Testis (tissue), 3 donors: ENCODE results near the gene PCDHGA8. TPM values are rescaled to one million over a fixed set of nuclear protein-coding genes. Genes with fewer than 3 reads are reported as not detected.
"Not testable (repeated sequence)": the region's sequence is repeated elsewhere in the genome, so short reads cannot be mapped to it uniquely, and the experiment has no call there.

Experiments
- DNase-seq: peaks from one replicate; pipeline ENCODE4 v3.0.0-alpha.2; 2019
- H3K27ac ChIP-seq, 2 donors: fragments of 200-600 bp; sonication (generic); one replicate each; pipeline ENCODE4 v1.5.1; 2019
- H3K27me3 ChIP-seq: fragments of 200-600 bp; sonication (generic); one replicate; pipeline ENCODE4 v1.5.1; 2019
- H3K36me3 ChIP-seq: fragments of 200-600 bp; sonication (generic); one replicate; pipeline ENCODE4 v1.5.1; 2017; ENCODE audit warnings: low read depth; ENCODE audit errors: missing control alignments
- H3K4me1 ChIP-seq: fragments of 200-600 bp; sonication (generic); one replicate; pipeline ENCODE4 v1.5.1; 2019
- H3K4me3 ChIP-seq, 2 donors: fragments of 200-600 bp; sonication (generic); one replicate each; pipeline ENCODE4 v1.5.1; 2017 to 2019
- H3K9me3 ChIP-seq: fragments of 200-600 bp; sonication (generic); one replicate; pipeline ENCODE4 v1.5.1; 2017
- CTCF ChIP-seq, 3 experiments: fragments of 450-650 bp in 2 of 3; fragments of 200-600 bp in 1 of 3; sonication (generic) in 1 of 3; IDR thresholded peaks; one replicate each; pipeline ENCODE4 v1.5.1; 2016 to 2019; ENCODE audit warnings: antibody characterized with exemption in 3 of 3, mild to moderate bottlenecking in 2 of 3, moderate library complexity in 1 of 3
- POLR2A ChIP-seq: fragments of 450-650 bp; IDR thresholded peaks from one replicate; pipeline ENCODE4 v1.6.1; 2017; ENCODE audit warnings: antibody characterized with exemption, mild to moderate bottlenecking, moderate library complexity
- WGBS, 2 donors: methylation state at CpG; one replicate each; pipeline ENCODE4 v1.1.5; 2018; 5-methylcytosine and 5-hydroxymethylcytosine counted together
- intact Hi-C: fragments of 100-400 bp; cut with DNase I; formaldehyde crosslinking; loops from one replicate; pipeline ENCODE4 v1.15.1; 2023; ENCODE audit warnings: low total_unique reads
- polyA plus RNA-seq: library from polyadenylated mRNA; stranded (reverse); fragments of 350-450 nt; fragmentation: Illumina TruSeq; extraction: RNeasy Lipid Tissue Mini Kit (QIAGEN cat#74804); gene quantifications from one replicate; pipeline ENCODE4 v1.2.3, GENCODE V29; 2014; ENCODE audit warnings: low read depth, low replicate concordance; ENCODE audit not compliant: insufficient read depth
- total RNA-seq, 2 donors: library from RNA; depleted of rRNA; stranded (reverse); fragments of >200 nt; gene quantifications; one replicate each; pipeline ENCODE4 v1.2.3, GENCODE V29; 2016

Gene PCDHGA8
- total and polyA plus RNA-seq, 3 donors from 2014 or later: 0.15 to 8.2 (median 8.2) TPM

GRCh38 chr5:141413540-141414069, 21.2 kb downstream of the PCDHGA8 start:
- H3K4me1 ChIP-seq: no peaks in the 10 kb centered on the region
- no peak for DNase-seq
- 17 to 28% methylated on average over 21 to 25 of the region's 25 CpGs for WGBS, 2 donors
- intact Hi-C loops: no loop called here
- peak overlapping the region in 1 of 2 donors; percentile 36 for H3K4me3 ChIP-seq
- no peak overlapping the region for H3K27ac ChIP-seq
- no peaks in the 10 kb centered on the region for H3K9me3 ChIP-seq
- no peaks in the 10 kb centered on the region for H3K27me3 ChIP-seq
- no peaks in the 10 kb centered on the region for H3K36me3 ChIP-seq
- TF ChIP-seq CTCF (IDR thresholded peaks at IDR 0.05) (no peak), POLR2A (no peak)

GRCh38 chr5:141414548-141415274, 22.3 kb downstream of the PCDHGA8 start:
- DNase-seq, H3K36me3 ChIP-seq, intact Hi-C loops, H3K27ac ChIP-seq, H3K9me3 ChIP-seq, H3K27me3 ChIP-seq, H3K4me1 ChIP-seq, H3K4me3 ChIP-seq: not testable (repeated sequence)
- 23 to 27% methylated on average over 5 to 43 of the region's 46 CpGs for WGBS, 2 donors

- H3K27me3 ChIP-seq, H3K9me3 ChIP-seq, DNase-seq, H3K4me3 ChIP-seq, H3K4me1 ChIP-seq, H3K27ac ChIP-seq, intact Hi-C loops, H3K36me3 ChIP-seq: not testable (repeated sequence)
- 20 to 32% methylated on average over 9 to 24 of the region's 24 CpGs for WGBS, 2 donors
Measured at GRCh38 chr5:141415275-141415618, 22.8 kb downstream of the PCDHGA8 start.

DNA sequence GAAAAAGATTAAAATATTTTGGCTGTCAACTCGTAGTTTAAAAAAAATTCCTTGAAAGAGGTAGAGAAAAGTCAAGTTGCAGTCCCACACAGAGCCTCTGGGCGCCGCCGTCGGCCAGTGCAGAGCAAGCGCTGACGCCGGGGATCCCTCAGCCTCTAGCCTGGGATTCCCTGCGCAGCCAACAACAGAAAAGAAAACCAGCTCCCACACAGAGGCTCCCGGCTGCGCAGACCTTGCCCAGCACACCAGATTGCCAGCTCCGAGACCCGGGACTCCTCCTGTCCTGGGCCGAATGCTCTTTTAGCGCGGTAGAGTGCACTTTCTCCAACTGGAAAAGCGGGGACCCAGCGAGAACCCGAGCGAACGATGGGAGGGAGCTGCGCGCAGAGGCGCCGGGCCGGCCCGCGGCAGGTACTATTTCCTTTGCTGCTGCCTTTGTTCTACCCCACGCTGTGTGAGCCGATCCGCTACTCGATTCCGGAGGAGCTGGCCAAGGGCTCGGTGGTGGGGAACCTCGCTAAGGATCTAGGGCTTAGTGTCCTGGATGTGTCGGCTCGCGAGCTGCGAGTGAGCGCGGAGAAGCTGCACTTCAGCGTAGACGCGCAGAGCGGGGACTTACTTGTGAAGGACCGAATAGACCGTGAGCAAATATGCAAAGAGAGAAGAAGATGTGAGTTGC, 25.2 kb downstream of the PCDHGA8 start, which contains the start of gene PCDHGB7:
TSS of gene PCDHGB7 (plus strand) at position 184 of the 679 bp plus-strand sequence. CDS start at position 367, 183 bp downstream.
- H3K4me1 ChIP-seq, H3K9me3 ChIP-seq, H3K36me3 ChIP-seq, H3K27me3 ChIP-seq, intact Hi-C loops: not testable (repeated sequence)
- peak; percentile 55 to 82 (median 69) for TF ChIP-seq CTCF (IDR thresholded peaks at IDR 0.05)
- Histone ChIP-seq H3K27ac (peak within 1 kb of the TSS in 1 of 2 donors; percentile 47), H3K4me3 (peak within 1 kb of the TSS; percentile 39 to 59)
- DNase-seq: peak; percentile 89
- WGBS, 2 donors: 9 to 11% methylated on average over 22 to 47 of the region's 47 CpGs

DNA sequence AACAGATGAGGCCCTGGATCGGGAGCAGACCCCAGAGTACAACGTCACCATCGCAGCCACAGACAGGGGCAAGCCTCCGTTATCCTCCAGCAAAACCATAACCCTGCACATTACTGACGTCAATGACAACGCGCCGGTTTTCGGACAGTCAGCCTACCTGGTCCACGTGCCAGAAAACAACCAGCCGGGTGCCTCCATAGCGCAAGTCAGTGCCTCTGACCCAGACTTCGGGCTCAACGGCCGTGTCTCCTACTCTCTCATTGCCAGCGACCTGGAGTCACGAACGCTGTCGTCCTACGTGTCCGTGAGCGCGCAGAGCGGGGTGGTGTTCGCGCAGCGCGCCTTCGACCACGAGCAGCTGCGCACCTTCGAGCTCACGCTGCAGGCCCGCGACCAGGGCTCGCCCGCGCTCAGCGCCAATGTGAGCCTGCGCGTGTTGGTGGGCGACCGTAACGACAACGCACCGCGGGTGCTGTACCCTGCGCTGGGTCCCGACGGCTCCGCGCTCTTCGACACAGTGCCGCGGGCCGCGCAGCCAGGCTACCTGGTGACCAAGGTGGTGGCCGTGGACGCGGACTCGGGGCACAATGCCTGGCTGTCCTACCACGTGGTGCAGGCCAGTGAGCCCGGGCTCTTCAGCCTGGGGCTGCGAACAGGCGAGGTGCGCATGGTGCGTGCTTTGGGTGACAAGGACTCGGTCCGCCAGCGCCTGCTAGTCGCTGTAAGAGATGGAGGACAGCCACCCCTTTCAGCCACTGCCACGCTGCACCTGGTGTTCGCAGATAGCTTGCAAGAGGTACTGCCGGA, 26.8 kb downstream of the PCDHGA8 start:
- no peak for DNase-seq
- H3K27me3 ChIP-seq: no peaks in the 10 kb centered on the region
- intact Hi-C loops: no loop called here
- no peak for TF ChIP-seq CTCF (IDR thresholded peaks at IDR 0.05)
- no peak for TF ChIP-seq POLR2A
- 24% methylated on average over 74 of the region's 74 CpGs; no CpG with 5 or more reads in 1 of the 2 donors for WGBS, 2 donors
- no peaks in the 10 kb centered on the region for H3K9me3 ChIP-seq
- H3K36me3 ChIP-seq: no peaks in the 10 kb centered on the region
- H3K4me1 ChIP-seq: peaks cover 3% of the 10 kb centered on the region
- H3K4me3 ChIP-seq: peak overlapping the region in 1 of 2 donors; percentile 15
- H3K27ac ChIP-seq: no peak overlapping the region
